ENCODE measurements around the gene NSUN4. TPM values are rescaled to one million over a fixed set of nuclear protein-coding genes. Genes with fewer than 3 reads are reported as not detected.
A peak's percentile ranks its signal among the peaks of the same experiment; 100 is the strongest.
"Not testable (repeated sequence)": the region's sequence is repeated elsewhere in the genome, so short reads cannot be mapped to it uniquely, and the experiment has no call there.

The NSUN4 gene
- polyA plus RNA-seq, 4 donors: 25.6 to 26.0 (median 25.8) TPM

DNA sequence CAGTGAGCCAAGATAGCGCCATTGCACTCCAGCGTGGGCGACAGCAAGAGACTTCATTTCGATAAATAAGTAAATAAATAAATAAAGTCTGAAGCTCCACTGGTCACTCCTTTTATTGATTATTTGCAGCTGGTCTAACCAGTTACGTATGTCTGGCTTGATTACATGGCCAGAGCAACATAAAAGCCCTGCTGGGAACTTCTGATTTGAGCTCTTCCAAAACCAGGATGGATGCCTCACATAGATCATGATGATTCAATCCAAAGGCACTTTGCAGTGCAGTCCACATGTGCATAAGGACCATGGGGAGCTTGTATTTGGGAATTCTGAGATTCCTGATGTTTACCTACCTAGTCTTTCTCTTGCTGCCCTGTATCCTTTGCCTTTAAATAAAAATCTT, 24.0 kb downstream of the NSUN4 start:
- no peak for DNase-seq (ENCODE audit: low read depth in 4 of 4, low spot score in 3 of 4)

DNA sequence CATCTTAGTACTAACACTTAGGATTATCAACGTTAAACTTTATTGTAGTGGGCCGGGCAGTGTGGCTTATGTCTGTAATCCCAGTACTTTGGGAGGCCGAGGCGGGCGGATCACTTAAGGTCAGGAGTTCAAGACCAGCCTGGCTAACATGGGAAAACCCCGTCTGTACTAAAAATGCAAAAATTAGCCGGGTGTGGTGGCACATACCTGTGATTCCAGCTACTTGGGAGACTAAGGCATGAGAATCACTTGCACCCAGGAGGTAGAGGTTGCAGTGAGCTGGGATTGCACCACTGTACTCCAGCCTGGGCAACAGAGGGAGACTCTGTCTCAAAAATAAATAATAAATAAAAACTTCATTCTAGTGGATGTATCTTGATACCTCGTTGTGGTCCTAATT, 25.2 kb downstream of the NSUN4 start:
- not testable (repeated sequence) for DNase-seq (ENCODE audit: low read depth in 4 of 4, low spot score in 3 of 4)

- DNase-seq (ENCODE audit: low read depth in 4 of 4, low spot score in 3 of 4): no peak
These were observed 26.5 kb downstream of the NSUN4 start for GRCh38 chr1:46367072-46367471.

- DNase-seq (ENCODE audit: low read depth in 4 of 4, low spot score in 3 of 4): not testable (repeated sequence)
These were observed 27.1 kb downstream of the NSUN4 start for GRCh38 chr1:46367701-46368100.

DNA sequence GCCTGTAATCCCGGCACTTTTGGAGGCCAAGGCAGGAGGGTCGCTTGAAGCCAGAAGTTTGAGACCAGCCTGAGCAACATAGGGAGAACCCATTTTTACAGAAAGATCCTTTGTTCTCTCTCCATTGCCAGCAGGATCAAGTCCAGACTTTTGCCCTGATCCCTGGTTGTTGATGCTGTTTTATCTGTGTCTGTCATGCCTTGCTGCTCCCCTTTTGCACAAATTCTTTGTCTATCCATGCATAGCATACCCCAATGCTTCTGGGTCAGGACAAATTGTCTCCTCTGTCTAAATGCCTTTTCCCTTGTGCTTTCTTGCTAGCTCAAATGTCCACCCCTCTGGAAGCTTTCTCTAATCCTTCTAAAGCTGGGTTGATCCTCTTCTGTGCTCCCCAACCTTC, 28.2 kb downstream of the NSUN4 start:
- peak in 1 of 4 donors; percentile 8 for DNase-seq (ENCODE audit: low read depth in 4 of 4, low spot score in 3 of 4)

- DNase-seq (ENCODE audit: low read depth in 4 of 4, low spot score in 3 of 4): no peak
These were observed 29.1 kb downstream of the NSUN4 start for GRCh38 chr1:46369542-46370213.

DNA sequence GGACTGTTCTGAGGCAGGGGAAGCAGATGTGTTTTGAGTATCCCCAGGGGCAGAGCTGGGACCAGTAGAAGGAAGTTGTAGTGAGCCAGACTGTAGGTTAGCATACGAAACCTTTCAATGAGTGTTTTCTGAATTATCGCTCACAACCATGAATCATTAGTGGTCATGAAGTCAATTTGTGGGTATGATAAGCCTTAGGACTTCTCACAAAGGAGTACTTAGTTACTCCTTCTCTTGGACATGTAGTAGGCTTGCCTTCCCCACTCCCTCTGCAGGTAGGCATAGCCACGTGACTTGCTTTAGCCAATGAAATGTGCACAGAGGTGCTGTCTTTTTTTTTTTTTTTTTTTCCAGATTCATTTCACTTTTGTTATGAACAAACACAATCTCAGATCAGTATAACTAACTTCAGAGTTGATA, 29.6 kb downstream of the NSUN4 start:
- no peak for DNase-seq (ENCODE audit: low read depth in 4 of 4, low spot score in 3 of 4)

- no peak for DNase-seq (ENCODE audit: low read depth in 4 of 4, low spot score in 3 of 4)
These were observed 31.8 kb downstream of the NSUN4 start for GRCh38 chr1:46372431-46372830.

DNA sequence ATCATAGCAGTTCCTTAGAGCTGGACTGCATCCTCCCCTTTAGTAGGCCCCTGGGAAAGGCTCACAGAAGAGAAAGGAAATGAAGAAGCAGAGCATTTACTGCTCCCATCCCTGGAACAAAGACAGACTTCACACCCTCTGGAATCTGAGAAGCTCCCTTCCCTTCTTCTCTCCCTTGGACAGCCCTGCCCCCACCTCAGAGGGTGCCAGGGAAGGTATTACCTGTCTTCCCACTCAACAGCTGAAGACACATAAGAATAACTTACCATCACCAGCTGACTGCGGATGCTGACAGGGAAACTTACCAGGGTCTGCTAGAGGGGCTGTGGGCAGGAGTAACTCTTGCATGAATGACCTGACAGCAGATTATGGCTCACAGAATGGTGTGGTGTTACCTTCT, 39.4 kb downstream of the NSUN4 start:
- DNase-seq (ENCODE audit: low read depth in 4 of 4, low spot score in 3 of 4): no peak

DNA sequence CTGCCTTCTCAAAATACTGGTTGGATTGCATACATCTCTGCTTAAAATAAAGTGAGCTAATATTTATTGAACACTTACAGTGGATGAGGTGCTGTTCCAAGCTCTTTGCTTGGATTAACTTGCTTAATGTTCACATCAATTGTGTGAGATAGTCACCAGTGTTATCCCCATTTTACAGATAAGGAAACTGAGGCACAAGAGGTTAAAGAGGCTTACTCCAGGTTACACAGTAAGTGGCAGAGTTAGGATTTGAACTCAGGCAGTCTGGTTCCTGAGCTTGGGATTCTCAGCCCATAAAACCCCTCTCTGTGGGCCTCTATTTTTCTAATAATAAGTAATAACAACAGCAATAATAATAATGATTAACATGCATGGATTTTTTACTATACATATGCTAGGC, 39.9 kb downstream of the NSUN4 start:
- DNase-seq (ENCODE audit: low read depth in 4 of 4, low spot score in 3 of 4): no peak

DNA sequence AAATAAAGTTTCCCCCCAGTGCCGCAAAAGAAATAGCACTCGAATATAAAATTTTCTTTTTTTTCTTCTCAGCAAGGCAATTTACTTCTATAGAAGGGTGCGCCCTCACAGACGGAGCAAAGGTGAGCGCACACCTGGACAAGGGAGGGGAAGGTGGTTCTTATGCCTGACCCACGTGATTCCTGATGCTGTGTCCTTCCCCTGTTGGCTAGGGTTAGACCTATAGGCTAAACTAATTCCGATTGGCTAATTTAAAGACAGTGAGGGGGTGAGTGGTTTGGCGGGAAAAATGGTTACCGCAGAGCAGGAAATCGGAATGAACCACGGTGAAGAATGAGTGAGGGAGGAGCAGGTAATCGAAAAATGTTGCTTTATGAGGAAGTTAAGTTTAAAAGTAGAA, 52.9 kb downstream of the NSUN4 start:
- no peak for DNase-seq (ENCODE audit: low read depth in 4 of 4, low spot score in 3 of 4)

- peak in 1 of 4 donors; percentile 45 for DNase-seq (ENCODE audit: low read depth in 4 of 4, low spot score in 3 of 4)
These were observed 53.7 kb downstream of the NSUN4 start, which contains the start of gene FAAH for GRCh38 chr1:46394108-46394871. TSS of gene FAAH (plus strand) at chr1:46394317. CDS start at chr1:46394349, 32 bp downstream.

DNA sequence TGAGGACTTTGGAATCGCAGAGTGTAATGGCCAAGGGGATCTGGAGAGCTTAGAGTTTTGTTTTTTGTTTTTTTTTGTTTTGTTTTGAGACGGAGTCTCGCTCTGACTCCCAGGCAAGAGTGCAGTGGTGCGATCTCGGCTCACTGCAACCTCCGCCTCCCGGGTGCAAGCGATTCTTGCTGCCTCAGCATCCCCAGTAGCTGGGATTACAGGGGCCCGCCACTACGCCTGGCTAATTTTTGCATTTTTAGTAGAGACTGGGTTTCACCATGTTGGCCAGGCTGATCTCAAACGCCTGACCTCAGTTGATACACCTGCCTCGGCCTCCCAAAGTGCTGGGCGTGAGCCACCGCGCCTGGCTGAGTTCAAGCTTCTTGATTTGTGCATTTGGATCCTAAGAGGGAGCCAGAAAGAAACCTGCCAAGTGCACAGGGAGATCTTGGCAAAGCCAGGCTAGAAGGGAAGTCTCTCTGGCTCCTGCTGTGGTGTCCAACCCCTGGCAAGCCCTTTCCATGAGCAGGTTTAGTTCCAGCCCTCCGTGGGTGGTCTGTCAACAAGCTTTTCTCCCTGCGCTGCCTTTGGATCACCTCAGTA, 54.4 kb downstream of the NSUN4 start:
- DNase-seq (ENCODE audit: low read depth in 4 of 4, low spot score in 3 of 4): no peak

GRCh38 chr1:46396441-46397398, 56.1 kb downstream of the NSUN4 start:
- DNase-seq (ENCODE audit: low read depth in 4 of 4, low spot score in 3 of 4): no peak

DNA sequence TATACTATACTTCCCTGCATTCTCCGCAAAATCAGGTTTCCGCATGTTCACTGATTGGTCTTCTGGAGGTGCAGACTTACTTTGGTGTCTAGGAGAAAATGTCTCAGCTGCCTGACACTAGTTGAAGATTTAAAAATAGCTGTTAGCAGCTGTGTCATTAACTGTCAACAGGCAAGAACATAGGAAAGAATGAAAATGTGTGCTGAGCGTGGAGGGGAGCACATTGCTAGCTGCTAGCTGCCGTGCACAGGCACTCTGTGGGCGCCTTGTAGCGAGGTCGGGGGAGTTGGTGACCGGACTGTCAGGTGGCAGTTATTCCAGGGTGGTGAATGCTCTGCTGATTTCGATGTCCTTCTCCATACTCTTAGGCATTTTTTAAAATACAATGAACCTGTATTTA, 58.7 kb downstream of the NSUN4 start:
- DNase-seq (ENCODE audit: low read depth in 4 of 4, low spot score in 3 of 4): no peak

GRCh38 chr1:46400421-46400820, 59.8 kb downstream of the NSUN4 start:
- no peak for DNase-seq (ENCODE audit: low read depth in 4 of 4, low spot score in 3 of 4)

GRCh38 chr1:46401154-46401913, 60.7 kb downstream of the NSUN4 start:
- DNase-seq (ENCODE audit: low read depth in 4 of 4, low spot score in 3 of 4): no peak

GRCh38 chr1:46401964-46402626, 61.5 kb downstream of the NSUN4 start:
- DNase-seq (ENCODE audit: low read depth in 4 of 4, low spot score in 3 of 4): no peak

GRCh38 chr1:46403916-46404315, 63.3 kb downstream of the NSUN4 start:
- DNase-seq (ENCODE audit: low read depth in 4 of 4, low spot score in 3 of 4): no peak

Data from right renal pelvis (tissue), 4 donors.